ENCODE data around the gene SMIM26. TPM values are rescaled to one million over a fixed set of nuclear protein-coding genes. Genes with fewer than 3 reads are reported as not detected.

The SMIM26 gene
- total RNA-seq, 2 donors from 2014 or later, result 153 to 169 TPM

GRCh38 chr20:18527836-18528235, 39.4 kb upstream of the SMIM26 start:
- H3K4me1 ChIP-seq (replicated peaks), result no peaks in the 10 kb centered on the region
- no peak overlapping the region for H3K27ac ChIP-seq
- no peak for DNase-seq (ENCODE audit: low spot score)
- H3K36me3 ChIP-seq, result peaks cover 11 to 18% of the 10 kb centered on the region in 2 donors
- intact Hi-C loops (cut with DNase I), result no loop called here
- H3K4me3 ChIP-seq, result no peak overlapping the region
- no peaks in the 10 kb centered on the region for H3K27me3 ChIP-seq (replicated peaks; ENCODE audit: insufficient read depth)
- no peak for TF ChIP-seq CTCF (IDR thresholded peaks at IDR 0.05)
- no peak for TF ChIP-seq POLR2AphosphoS5 (IDR thresholded peaks at IDR 0.05)
- TF ChIP-seq POLR2A (IDR thresholded peaks at IDR 0.05), result no peak
- WGBS, result 100% methylated on average over 2 of the region's 2 CpGs
- no peaks in the 10 kb centered on the region for H3K9me3 ChIP-seq

- intact Hi-C loops (cut with DNase I), result no loop called here
- Histone ChIP-seq H3K27ac (no peak overlapping the region), H3K4me3 (no peak overlapping the region), H3K9me3 (no peaks in the 10 kb centered on the region), H3K27me3 (replicated peaks; ENCODE audit: insufficient read depth) (no peaks in the 10 kb centered on the region), H3K36me3 (peaks cover 15 to 24% of the 10 kb centered on the region in 2 donors), H3K4me1 (replicated peaks) (no peaks in the 10 kb centered on the region)
- DNase-seq (ENCODE audit: low spot score), result no peak
- no peak for TF ChIP-seq POLR2A (IDR thresholded peaks at IDR 0.05)
- TF ChIP-seq CTCF (IDR thresholded peaks at IDR 0.05), result no peak
- no peak for TF ChIP-seq POLR2AphosphoS5 (IDR thresholded peaks at IDR 0.05)
Observed at GRCh38 chr20:18529041-18529440, 38.2 kb upstream of the SMIM26 start.

- Histone ChIP-seq H3K9me3 (no peaks in the 10 kb centered on the region), H3K27ac (no peak overlapping the region), H3K4me1 (replicated peaks) (no peaks in the 10 kb centered on the region), H3K4me3 (no peak overlapping the region), H3K27me3 (replicated peaks; ENCODE audit: insufficient read depth) (no peaks in the 10 kb centered on the region), H3K36me3 (peaks cover 9 to 24% of the 10 kb centered on the region in 2 donors)
- no peak for DNase-seq (ENCODE audit: low spot score)
- intact Hi-C loops (cut with DNase I), result no loop called here
- 94% methylated on average over 6 of the region's 6 CpGs for WGBS
- TF ChIP-seq POLR2AphosphoS5 (IDR thresholded peaks at IDR 0.05) (no peak), POLR2A (IDR thresholded peaks at IDR 0.05) (no peak), CTCF (IDR thresholded peaks at IDR 0.05) (no peak)
Observed at GRCh38 chr20:18532626-18533025, 34.6 kb upstream of the SMIM26 start.

- no peaks in the 10 kb centered on the region for H3K9me3 ChIP-seq
- TF ChIP-seq POLR2AphosphoS5 (IDR thresholded peaks at IDR 0.05), result no peak
- no peak for TF ChIP-seq POLR2A (IDR thresholded peaks at IDR 0.05)
- TF ChIP-seq CTCF (IDR thresholded peaks at IDR 0.05), result no peak
- no peak overlapping the region for H3K27ac ChIP-seq
- DNase-seq (ENCODE audit: low spot score), result no peak
- H3K36me3 ChIP-seq, result peaks cover 3 to 24% of the 10 kb centered on the region in 2 donors
- intact Hi-C loops (cut with DNase I), result no loop called here
- no peaks in the 10 kb centered on the region for H3K4me1 ChIP-seq (replicated peaks)
- 47% methylated on average over 1 of the region's 1 CpG for WGBS
- no peaks in the 10 kb centered on the region for H3K27me3 ChIP-seq (replicated peaks; ENCODE audit: insufficient read depth)
- no peak overlapping the region for H3K4me3 ChIP-seq
Observed at GRCh38 chr20:18533491-18533890, 33.7 kb upstream of the SMIM26 start.

- intact Hi-C loops (cut with DNase I), result no loop called here
- H3K27me3 ChIP-seq (replicated peaks; ENCODE audit: insufficient read depth), result no peaks in the 10 kb centered on the region
- H3K4me1 ChIP-seq (replicated peaks), result no peaks in the 10 kb centered on the region
- no peak overlapping the region for H3K4me3 ChIP-seq
- no peak for DNase-seq (ENCODE audit: low spot score)
- H3K36me3 ChIP-seq, result peaks cover 3 to 24% of the 10 kb centered on the region in 2 donors
- no peaks in the 10 kb centered on the region for H3K9me3 ChIP-seq
- TF ChIP-seq POLR2A (IDR thresholded peaks at IDR 0.05) (no peak), POLR2AphosphoS5 (IDR thresholded peaks at IDR 0.05) (no peak), CTCF (IDR thresholded peaks at IDR 0.05) (no peak)
- H3K27ac ChIP-seq, result no peak overlapping the region
- WGBS, result 93% methylated on average over 6 of the region's 6 CpGs
Observed at GRCh38 chr20:18533978-18534644, 33.1 kb upstream of the SMIM26 start.
